GM23248 (cell line): Measurements from ENCODE around the gene CDH13.

Source experiments
- EZH2 ChIP-seq: fragments of 200-600 bp; sonication (generic); IDR thresholded peaks from 2 replicates; pipeline ENCODE4 v1.6.1; 2018; ENCODE audit warnings: antibody characterized with exemption, mild to moderate bottlenecking; ENCODE audit not compliant: insufficient read depth, poor library complexity, severe bottlenecking
- EZH2phosphoT487 ChIP-seq: fragments of 200-600 bp; sonication (generic); IDR thresholded peaks from 2 replicates; pipeline ENCODE4 v1.6.1; 2018; ENCODE audit warnings: antibody characterized with exemption, moderate library complexity, mild to moderate bottlenecking, low read depth; ENCODE audit not compliant: insufficient read depth

GRCh38 chr16:82859662-82860061 is 232.9 kb downstream of the CDH13 start:
- TF ChIP-seq EZH2 = no peak
- no peak for TF ChIP-seq EZH2phosphoT487
